Measurements from ENCODE around the gene ACOT7. TPM values are rescaled to one million over a fixed set of nuclear protein-coding genes. Genes with fewer than 3 reads are reported as not detected.

The ACOT7 gene
- total RNA-seq, 4 donors from 2014 or later, result 3.7 to 13.4 (median 6.3) TPM

DNA sequence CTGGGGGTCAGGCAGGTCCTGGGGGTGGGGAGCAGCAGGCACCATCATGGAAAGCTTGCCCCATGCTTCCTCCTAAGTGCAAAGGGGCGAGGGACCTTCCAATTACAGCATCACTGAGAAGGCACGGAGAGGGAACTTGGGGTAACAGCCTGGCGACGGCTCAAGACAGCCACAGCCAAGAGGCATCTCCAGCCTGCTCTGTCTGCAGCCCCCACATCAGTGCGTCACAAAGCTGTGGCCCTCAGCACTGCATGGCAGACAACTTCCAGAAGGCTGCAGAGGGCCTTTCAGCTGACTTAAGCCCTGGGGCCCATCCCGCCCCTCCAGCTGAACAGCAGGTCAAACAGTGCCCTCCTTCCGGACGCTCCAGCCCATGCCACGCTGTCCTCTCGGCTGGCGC is 119.5 kb downstream of the ACOT7 start:
- TF ChIP-seq POLR2A (IDR thresholded peaks at IDR 0.05), result no peak
- intact Hi-C loops (cut with DNase I), result no loop called here

DNA sequence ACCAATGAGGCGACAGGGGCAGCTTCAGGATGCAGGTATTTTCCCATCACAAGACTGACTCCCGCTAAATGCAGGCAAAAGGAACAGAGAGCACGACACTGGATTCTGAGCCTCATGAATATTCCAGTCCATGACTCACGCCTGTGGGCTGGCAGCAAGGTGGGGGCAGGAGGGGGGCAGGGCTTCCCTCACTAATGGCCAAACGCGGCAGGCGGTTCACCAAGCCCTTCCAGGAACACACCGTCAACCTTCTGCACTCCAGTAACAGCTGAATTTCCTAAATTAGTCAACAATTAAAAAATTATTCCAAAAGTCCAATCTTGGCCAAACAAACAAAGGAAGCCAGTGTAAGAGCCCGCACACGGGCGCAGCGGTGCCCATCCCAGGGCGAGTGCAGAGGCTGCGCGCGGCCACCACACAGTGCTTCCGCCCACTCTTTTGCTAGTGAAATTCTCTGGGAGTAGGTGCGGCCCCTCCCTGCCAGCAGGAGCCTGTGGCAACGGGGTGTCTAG is 120.1 kb downstream of the ACOT7 start:
- WGBS, 2 donors, result 95 to 97% methylated on average over 18 to 19 of the region's 19 CpGs

More for the DNA sequence above, 119.5 kb downstream of the ACOT7 start:
- Histone ChIP-seq H3K27ac (no peak overlapping the region), H3K4me1 (no peaks in the 10 kb centered on the region), H3K36me3 (no peaks in the 10 kb centered on the region), H3K9me3 (no peaks in the 10 kb centered on the region), H3K4me3 (replicated peaks in 1 of 3) (no peak overlapping the region), H3K27me3 (no peaks in the 10 kb centered on the region)
- 96 to 100% methylated on average over 2 to 8 of the region's 11 CpGs for WGBS, 2 donors
- no peak for DNase-seq

DNA sequence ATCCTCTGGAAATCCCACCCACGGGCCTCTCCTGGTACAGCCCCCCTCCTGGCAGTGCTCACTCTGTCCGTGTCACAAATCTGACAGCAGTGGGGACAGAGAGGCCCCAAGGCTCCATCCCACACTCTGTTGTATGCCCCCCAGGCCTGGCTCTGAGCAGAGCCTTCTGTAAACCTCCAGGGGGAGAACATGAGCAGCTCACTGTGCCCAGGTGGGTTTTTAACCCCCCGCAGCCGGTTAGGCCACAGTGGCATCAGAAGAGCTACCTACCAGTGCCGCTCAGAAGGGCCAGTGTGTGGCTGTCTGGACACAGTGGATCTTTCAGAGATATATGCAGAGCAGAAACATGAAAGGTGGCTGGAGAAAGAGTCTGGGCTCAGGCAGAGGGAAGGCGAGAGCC is 120.7 kb downstream of the ACOT7 start:
- 87 to 93% methylated on average over 4 to 6 of the region's 6 CpGs for WGBS, 2 donors
- no peak for DNase-seq
- no peaks in the 10 kb centered on the region for H3K27me3 ChIP-seq
- H3K27ac ChIP-seq, result no peak overlapping the region
- no peak overlapping the region for H3K4me3 ChIP-seq (replicated peaks in 1 of 3)
- no peaks in the 10 kb centered on the region for H3K4me1 ChIP-seq
- TF ChIP-seq, protein P1, sequence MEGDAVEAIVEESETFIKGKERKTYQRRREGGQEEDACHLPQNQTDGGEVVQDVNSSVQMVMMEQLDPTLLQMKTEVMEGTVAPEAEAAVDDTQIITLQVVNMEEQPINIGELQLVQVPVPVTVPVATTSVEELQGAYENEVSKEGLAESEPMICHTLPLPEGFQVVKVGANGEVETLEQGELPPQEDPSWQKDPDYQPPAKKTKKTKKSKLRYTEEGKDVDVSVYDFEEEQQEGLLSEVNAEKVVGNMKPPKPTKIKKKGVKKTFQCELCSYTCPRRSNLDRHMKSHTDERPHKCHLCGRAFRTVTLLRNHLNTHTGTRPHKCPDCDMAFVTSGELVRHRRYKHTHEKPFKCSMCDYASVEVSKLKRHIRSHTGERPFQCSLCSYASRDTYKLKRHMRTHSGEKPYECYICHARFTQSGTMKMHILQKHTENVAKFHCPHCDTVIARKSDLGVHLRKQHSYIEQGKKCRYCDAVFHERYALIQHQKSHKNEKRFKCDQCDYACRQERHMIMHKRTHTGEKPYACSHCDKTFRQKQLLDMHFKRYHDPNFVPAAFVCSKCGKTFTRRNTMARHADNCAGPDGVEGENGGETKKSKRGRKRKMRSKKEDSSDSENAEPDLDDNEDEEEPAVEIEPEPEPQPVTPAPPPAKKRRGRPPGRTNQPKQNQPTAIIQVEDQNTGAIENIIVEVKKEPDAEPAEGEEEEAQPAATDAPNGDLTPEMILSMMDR (IDR thresholded peaks at IDR 0.05), result no peak
- no peak for TF ChIP-seq POLR2A (IDR thresholded peaks at IDR 0.05)
- H3K9me3 ChIP-seq, result no peaks in the 10 kb centered on the region
- H3K36me3 ChIP-seq, result no peaks in the 10 kb centered on the region
- intact Hi-C loops (cut with DNase I), result no loop called here

More for the DNA sequence above, 120.1 kb downstream of the ACOT7 start:
- H3K9me3 ChIP-seq, result no peaks in the 10 kb centered on the region
- H3K27me3 ChIP-seq, result no peaks in the 10 kb centered on the region
- no peak for DNase-seq
- no peaks in the 10 kb centered on the region for H3K4me1 ChIP-seq
- intact Hi-C loops (cut with DNase I), result no loop called here
- no peak overlapping the region for H3K4me3 ChIP-seq (replicated peaks in 1 of 3)
- TF ChIP-seq, protein P1 (IDR thresholded peaks at IDR 0.05), result no peak
- TF ChIP-seq POLR2A (IDR thresholded peaks at IDR 0.05), result no peak
- no peaks in the 10 kb centered on the region for H3K36me3 ChIP-seq
- no peak overlapping the region for H3K27ac ChIP-seq

DNA sequence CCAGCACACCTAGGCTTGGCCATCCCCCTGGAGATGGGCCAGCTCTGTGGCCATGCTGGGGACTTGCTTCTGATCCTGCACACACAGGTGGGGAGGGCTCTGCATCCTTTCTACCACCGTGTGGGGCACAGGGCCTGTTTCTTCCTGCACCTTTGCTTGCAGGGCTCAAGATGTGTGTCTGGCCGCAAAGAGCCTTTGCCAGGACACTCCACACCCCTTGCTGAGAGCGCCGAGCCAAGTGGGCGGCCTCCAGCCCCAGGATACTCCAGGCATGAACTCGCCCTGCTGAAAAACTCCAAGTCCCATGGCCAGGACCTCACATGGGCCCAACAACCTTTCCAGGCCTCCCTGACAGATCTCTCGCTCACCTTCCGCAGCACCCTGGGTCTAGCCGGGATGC is 121.1 kb downstream of the ACOT7 start:
- 91 to 95% methylated on average over 6 to 8 of the region's 9 CpGs for WGBS, 2 donors
- TF ChIP-seq POLR2A (IDR thresholded peaks at IDR 0.05), result no peak
- TF ChIP-seq, protein P1 (IDR thresholded peaks at IDR 0.05), result no peak

DNA sequence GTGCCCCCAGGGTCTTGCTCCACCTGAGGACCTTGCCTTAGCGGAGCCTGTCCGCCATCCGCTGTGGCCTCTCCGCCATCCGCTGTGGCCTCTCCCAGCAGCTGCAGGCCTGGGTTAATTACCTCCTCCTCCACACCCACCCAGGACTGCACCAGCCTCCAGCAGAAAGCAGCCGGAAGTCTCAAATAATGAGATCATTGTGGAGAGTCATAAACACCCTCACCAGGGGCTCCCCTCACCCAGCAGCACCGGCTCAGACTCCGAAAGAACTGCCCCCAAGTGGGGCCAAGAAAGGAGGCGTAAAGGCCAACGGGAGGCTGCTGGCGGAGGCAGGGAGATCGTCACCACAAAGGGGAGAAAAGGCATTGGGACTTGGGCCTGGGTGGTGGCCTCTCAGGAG is 122.0 kb downstream of the ACOT7 start:
- Histone ChIP-seq H3K9me3 (no peaks in the 10 kb centered on the region), H3K36me3 (no peaks in the 10 kb centered on the region), H3K27ac (no peak overlapping the region), H3K4me3 (replicated peaks in 1 of 3) (no peak overlapping the region), H3K4me1 (no peaks in the 10 kb centered on the region), H3K27me3 (no peaks in the 10 kb centered on the region)
- intact Hi-C loops (cut with DNase I), result no loop called here
- DNase-seq, result no peak
- TF ChIP-seq, protein P1 (IDR thresholded peaks at IDR 0.05), result no peak
- 87 to 89% methylated on average over 9 to 12 of the region's 12 CpGs for WGBS, 2 donors

More for the DNA sequence above, 121.1 kb downstream of the ACOT7 start:
- H3K4me1 ChIP-seq, result no peaks in the 10 kb centered on the region
- H3K36me3 ChIP-seq, result no peaks in the 10 kb centered on the region
- DNase-seq, result no peak
- no peak overlapping the region for H3K27ac ChIP-seq
- no peak overlapping the region for H3K4me3 ChIP-seq (replicated peaks in 1 of 3)
- no peaks in the 10 kb centered on the region for H3K9me3 ChIP-seq
- H3K27me3 ChIP-seq, result no peaks in the 10 kb centered on the region
- intact Hi-C loops (cut with DNase I), result no loop called here

DNA sequence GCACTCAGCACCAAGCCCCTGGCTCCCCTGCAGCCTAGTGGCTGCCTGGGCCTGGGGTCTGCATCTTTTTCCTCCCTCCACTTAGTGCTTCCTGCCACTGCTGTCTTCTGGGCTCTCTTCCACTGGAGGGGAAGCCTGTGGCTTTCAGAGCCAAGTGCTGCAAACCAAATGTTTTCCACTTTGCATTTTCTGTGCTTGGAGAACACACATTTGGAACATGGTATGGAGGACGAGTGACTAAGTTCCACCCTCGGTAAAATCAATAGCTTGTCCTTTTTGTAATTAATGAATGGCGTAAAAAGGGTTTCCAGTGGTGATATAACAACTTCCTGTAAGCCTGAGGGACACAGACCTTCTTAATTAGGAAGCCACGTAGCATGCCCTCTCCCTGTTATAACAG is 122.6 kb downstream of the ACOT7 start:
- DNase-seq, result no peak
- Histone ChIP-seq H3K4me3 (replicated peaks in 1 of 3) (no peak overlapping the region), H3K27ac (no peak overlapping the region), H3K27me3 (no peaks in the 10 kb centered on the region), H3K4me1 (no peaks in the 10 kb centered on the region), H3K9me3 (no peaks in the 10 kb centered on the region), H3K36me3 (no peaks in the 10 kb centered on the region)
- intact Hi-C loops (cut with DNase I), result no loop called here
- TF ChIP-seq POLR2A (IDR thresholded peaks at IDR 0.05), result no peak
- TF ChIP-seq, protein P1 (IDR thresholded peaks at IDR 0.05), result no peak
- 76 to 84% methylated on average over 4 of the region's 4 CpGs for WGBS, 2 donors
